OCI-LY3 (cell line): ENCODE measurements around the gene SCARB1.

ENCODE experiments used
- H2AFZ ChIP-seq: fragments of 200-600, 300-600 bp; shearing (Covaris generic); 2 replicates; pipeline ENCODE4 v1.6.0; 2014; ENCODE audit warnings: antibody characterized with exemption, low read depth, low read length
- H3K27ac ChIP-seq: fragments of 200-600, 300-600 bp; sonication (generic); 2 replicates; pipeline ENCODE4 v1.5.1; 2014; ENCODE audit warnings: mild to moderate bottlenecking, low read length, moderate library complexity, mixed read lengths
- H3K27me3 ChIP-seq: fragments of 200-600, 300-600 bp; sonication (generic); 2 replicates; pipeline ENCODE4 v1.6.1; 2014; ENCODE audit warnings: low read depth, low read length, mixed read lengths
- H3K36me3 ChIP-seq: fragments of 200-600, 300-600 bp; sonication (generic); replicated peaks from 2 replicates; pipeline ENCODE3; 2014; ENCODE audit warnings: low read depth, low read length, mixed read lengths
- H3K4me1 ChIP-seq: fragments of 300-600, 200-600 bp; sonication (generic); 2 replicates; pipeline ENCODE4 v1.6.1; 2014; ENCODE audit warnings: low read length, mixed read lengths
- H3K4me2 ChIP-seq: fragments of 200-600, 300-600 bp; sonication (generic); 2 replicates; pipeline ENCODE4 v1.6.1; 2014; ENCODE audit warnings: low read length, mixed read lengths
- H3K4me3 ChIP-seq: fragments of 300-600, 200-600 bp; sonication (generic); 2 replicates; pipeline ENCODE4 v1.5.1; 2014; ENCODE audit warnings: antibody characterized with exemption, mild to moderate bottlenecking, low read length, moderate library complexity
- H3K79me2 ChIP-seq: fragments of 300-600, 200-600 bp; shearing (Covaris generic); 2 replicates; pipeline ENCODE4 v1.6.1; 2014; ENCODE audit warnings: mild to moderate bottlenecking, low read length, mixed read lengths
- H3K9ac ChIP-seq: fragments of 300-600, 200-600 bp; shearing (Covaris generic); 2 replicates; pipeline ENCODE4 v1.6.0; 2014; ENCODE audit warnings: mild to moderate bottlenecking, low read length, moderate library complexity
- H3K9me3 ChIP-seq: fragments of 200-600, 300-600 bp; shearing (Covaris generic); 2 replicates; pipeline ENCODE4 v1.6.1; 2014; ENCODE audit warnings: low read length, mixed read lengths; ENCODE audit not compliant: insufficient read depth
- H4K20me1 ChIP-seq: fragments of 200-600, 300-600 bp; sonication (generic); 2 replicates; pipeline ENCODE4 v1.6.1; 2016; ENCODE audit warnings: low read length, mixed read lengths; ENCODE audit not compliant: insufficient read depth
- CTCF ChIP-seq: fragments of 200-600, 300-600 bp; sonication (generic); IDR thresholded peaks from 2 replicates; pipeline ENCODE4 v1.5.1; 2014; ENCODE audit warnings: antibody characterized with exemption, low read length, low read depth
- EZH2phosphoT487 ChIP-seq: fragments of 200-600 bp; shearing (Covaris generic); IDR thresholded peaks from 2 replicates; pipeline ENCODE4 v1.6.1; 2018; ENCODE audit warnings: antibody characterized with exemption, mixed run types, low read depth

SCARB1 gene

GRCh38 chr12:124762791-124763593 lies 100.7 kb downstream of the SCARB1 start:
- Histone ChIP-seq H3K9ac (no peak overlapping the region), H2AFZ (no peak overlapping the region), H3K4me1 (peaks cover 13% of the 10 kb centered on the region), H3K79me2 (no peaks in the 10 kb centered on the region), H3K27ac (no peak overlapping the region), H3K4me3 (no peak overlapping the region), H3K36me3 (peaks cover 7% of the 10 kb centered on the region), H3K4me2 (no peak overlapping the region), H3K9me3 (peaks cover 10% of the 10 kb centered on the region; the same call in 1 of the 2 replicates), H3K27me3 (peaks cover 40% of the 10 kb centered on the region), H4K20me1 (no peaks in the 10 kb centered on the region)
- no peak for TF ChIP-seq CTCF
- no peak for TF ChIP-seq EZH2phosphoT487

- no peak overlapping the region for H3K4me3 ChIP-seq
- H3K9ac ChIP-seq: no peak overlapping the region
- H3K27ac ChIP-seq: no peak overlapping the region
- peaks cover 7% of the 10 kb centered on the region for H3K36me3 ChIP-seq
- H3K79me2 ChIP-seq: no peaks in the 10 kb centered on the region
- no peak overlapping the region for H3K4me2 ChIP-seq
- peaks cover 40% of the 10 kb centered on the region for H3K27me3 ChIP-seq
- H2AFZ ChIP-seq: no peak overlapping the region
- H4K20me1 ChIP-seq: no peaks in the 10 kb centered on the region
- H3K9me3 ChIP-seq: peaks cover 10% of the 10 kb centered on the region; the same call in 1 of the 2 replicates
- no peak for TF ChIP-seq CTCF
- TF ChIP-seq EZH2phosphoT487: no peak
- peaks cover 11% of the 10 kb centered on the region for H3K4me1 ChIP-seq
Measured at GRCh38 chr12:124762384-124762783, 101.3 kb downstream of the SCARB1 start.

GRCh38 chr12:124761871-124762270 lies 101.8 kb downstream of the SCARB1 start:
- H2AFZ ChIP-seq: no peak overlapping the region
- H4K20me1 ChIP-seq: no peaks in the 10 kb centered on the region
- peaks cover 7% of the 10 kb centered on the region for H3K36me3 ChIP-seq
- H3K27ac ChIP-seq: no peak overlapping the region
- H3K9me3 ChIP-seq: peaks cover 14% of the 10 kb centered on the region; the same call in 1 of the 2 replicates
- H3K9ac ChIP-seq: no peak overlapping the region
- H3K79me2 ChIP-seq: no peaks in the 10 kb centered on the region
- H3K4me2 ChIP-seq: no peak overlapping the region
- H3K27me3 ChIP-seq: peaks cover 40% of the 10 kb centered on the region
- peaks cover 6% of the 10 kb centered on the region for H3K4me1 ChIP-seq
- TF ChIP-seq CTCF (no peak), EZH2phosphoT487 (no peak)
- no peak overlapping the region for H3K4me3 ChIP-seq

GRCh38 chr12:124761056-124761455 lies 102.6 kb downstream of the SCARB1 start:
- Histone ChIP-seq H4K20me1 (no peaks in the 10 kb centered on the region), H3K36me3 (peaks cover 7% of the 10 kb centered on the region), H3K27me3 (peaks cover 40% of the 10 kb centered on the region), H3K4me3 (no peak overlapping the region), H3K9ac (no peak overlapping the region), H3K9me3 (peaks cover 15% of the 10 kb centered on the region; the same call in 1 of the 2 replicates), H3K4me2 (no peak overlapping the region), H2AFZ (no peak overlapping the region), H3K4me1 (no peaks in the 10 kb centered on the region), H3K79me2 (no peaks in the 10 kb centered on the region), H3K27ac (no peak overlapping the region)
- TF ChIP-seq CTCF (no peak), EZH2phosphoT487 (no peak)
